Upper lobe of right lung (tissue), 1 donor: ENCODE data around the gene PKIB. TPM values are rescaled to one million over a fixed set of nuclear protein-coding genes. Genes with fewer than 3 reads are reported as not detected.
A peak's percentile ranks its signal among the peaks of the same experiment; 100 is the strongest.
"Not testable (repeated sequence)": the region's sequence is repeated elsewhere in the genome, so short reads cannot be mapped to it uniquely, and the experiment has no call there.

Experiments
- ATAC-seq: fragments of 200-7000 bp; cut with Tn5 transposase; one replicate; pipeline ENCODE4 v1.9.1; 2020; ENCODE audit warnings: mild to moderate bottlenecking, moderate library complexity
- DNase-seq: peaks from one replicate; pipeline ENCODE4 v3.0.0-alpha.2; 2020
- H3K27ac ChIP-seq: fragments of 200-600 bp; one replicate; pipeline ENCODE4 v1.8.0; 2022
- H3K27me3 ChIP-seq: fragments of 200-600 bp; one replicate; pipeline ENCODE4 v1.8.0; 2022; ENCODE audit warnings: mild to moderate bottlenecking
- H3K36me3 ChIP-seq: fragments of 200-600 bp; one replicate; pipeline ENCODE4 v1.8.0; 2022
- H3K4me1 ChIP-seq: fragments of 200-600 bp; one replicate; pipeline ENCODE4 v1.8.0; 2022
- H3K4me3 ChIP-seq: fragments of 200-600 bp; one replicate; pipeline ENCODE4 v1.8.0; 2022; ENCODE audit warnings: mild to moderate bottlenecking
- H3K9me3 ChIP-seq: fragments of 200-600 bp; one replicate; pipeline ENCODE4 v1.8.0; 2022
- CTCF ChIP-seq: fragments of 200-600 bp; IDR thresholded peaks from one replicate; pipeline ENCODE4 v1.8.0; 2022; ENCODE audit warnings: antibody characterized with exemption
- intact Hi-C: fragments of 100-400 bp; cut with DNase I; formaldehyde crosslinking; loops from one replicate; pipeline ENCODE4 v1.11.0; 2022
- total RNA-seq: library from RNA; stranded (reverse); fragmentation: NEBNext Ultra II Directional; extraction: Animal tissue kit (Norgen Biotek cat#: 25700); gene quantifications from one replicate; pipeline ENCODE4 v1.2.1, GENCODE V29; 2021
- donor health status: DM: no; HTN: yes; CAD: no; lungs with severe emphysema.

The PKIB gene
- total RNA-seq, 1 donor from 2014 or later, result 2.1 TPM

GRCh38 chr6:122746688-122747087, 136.5 kb downstream of the PKIB start:
- intact Hi-C loops, result no loop called here
- no peak overlapping the region for H3K27ac ChIP-seq

GRCh38 chr6:122747573-122747972, 137.4 kb downstream of the PKIB start:
- H3K9me3 ChIP-seq, result no peaks in the 10 kb centered on the region
- no peak overlapping the region for H3K27ac ChIP-seq
- no peaks in the 10 kb centered on the region for H3K4me1 ChIP-seq
- no peak overlapping the region for H3K4me3 ChIP-seq
- DNase-seq, result no peak
- no peak for TF ChIP-seq CTCF
- no peak for ATAC-seq
- no peaks in the 10 kb centered on the region for H3K27me3 ChIP-seq
- intact Hi-C loops, result no loop called here
- no peaks in the 10 kb centered on the region for H3K36me3 ChIP-seq

More at GRCh38 chr6:122746688-122747087, 136.5 kb downstream of the PKIB start:
- Histone ChIP-seq H3K27me3 (no peaks in the 10 kb centered on the region), H3K36me3 (no peaks in the 10 kb centered on the region), H3K9me3 (no peaks in the 10 kb centered on the region), H3K4me3 (no peak overlapping the region), H3K4me1 (no peaks in the 10 kb centered on the region)
- DNase-seq, result peak; percentile 72
- TF ChIP-seq CTCF, result no peak
- ATAC-seq, result no peak

- H3K36me3 ChIP-seq, H3K27ac ChIP-seq, DNase-seq, H3K27me3 ChIP-seq, H3K4me3 ChIP-seq, H3K4me1 ChIP-seq, intact Hi-C loops, H3K9me3 ChIP-seq, ATAC-seq: not testable (repeated sequence)
Observed at GRCh38 chr6:122748945-122749344, 138.7 kb downstream of the PKIB start.

- no peak for DNase-seq
- Histone ChIP-seq H3K27me3 (no peaks in the 10 kb centered on the region), H3K4me1 (peaks cover 5% of the 10 kb centered on the region), H3K36me3 (no peaks in the 10 kb centered on the region), H3K4me3 (no peak overlapping the region), H3K9me3 (no peaks in the 10 kb centered on the region), H3K27ac (no peak overlapping the region)
- no peak for ATAC-seq
- intact Hi-C loops, result no loop called here
- no peak for TF ChIP-seq CTCF
Observed at GRCh38 chr6:122749451-122750050, 139.3 kb downstream of the PKIB start.

- no peak for TF ChIP-seq CTCF
- Histone ChIP-seq H3K4me3 (no peak overlapping the region), H3K36me3 (no peaks in the 10 kb centered on the region), H3K27me3 (no peaks in the 10 kb centered on the region), H3K4me1 (peaks cover 5% of the 10 kb centered on the region), H3K27ac (no peak overlapping the region), H3K9me3 (no peaks in the 10 kb centered on the region)
- intact Hi-C loops, result no loop called here
- ATAC-seq (no peak), DNase-seq (no peak)
Observed at GRCh38 chr6:122751326-122751725, 141.1 kb downstream of the PKIB start.

GRCh38 chr6:122752459-122752858, 142.3 kb downstream of the PKIB start:
- H3K36me3 ChIP-seq, result no peaks in the 10 kb centered on the region
- H3K9me3 ChIP-seq, result no peaks in the 10 kb centered on the region
- no peak overlapping the region for H3K4me3 ChIP-seq
- no peaks in the 10 kb centered on the region for H3K27me3 ChIP-seq
- peaks cover 5% of the 10 kb centered on the region for H3K4me1 ChIP-seq
- no peak for ATAC-seq
- TF ChIP-seq CTCF, result no peak
- H3K27ac ChIP-seq, result peak overlapping the region; percentile 63
- DNase-seq, result no peak
- intact Hi-C loops, result no loop called here
